HG02571 (cell line): ENCODE measurements around the gene RIN2.

Source experiments
- ATAC-seq: cut with Tn5 transposase; IDR thresholded peaks from one replicate; pipeline ENCODE4 v1.9.1; 2021; ENCODE audit warnings: mild to moderate bottlenecking, moderate library complexity; ENCODE audit not compliant: unreplicated experiment

Gene RIN2

DNA sequence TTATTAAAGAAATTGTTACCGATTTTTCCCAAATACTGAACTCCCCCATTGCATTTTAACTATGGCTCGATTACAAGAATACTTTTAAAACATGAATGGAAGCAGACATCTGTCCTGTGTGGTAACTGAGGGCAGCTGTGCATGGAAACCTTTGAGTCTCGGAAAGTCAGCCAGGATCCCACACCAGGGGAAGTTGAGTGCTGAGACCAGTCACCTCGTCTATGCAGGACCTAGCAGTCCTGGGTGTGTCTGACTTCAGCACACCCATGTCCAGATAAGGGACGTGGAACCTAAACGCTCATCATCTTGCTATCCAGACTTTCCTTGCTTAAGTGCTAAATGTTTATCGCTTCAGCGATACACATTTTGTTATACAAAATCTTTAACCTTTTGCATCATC lies 6.1 kb downstream of the RIN2 start:
- ATAC-seq: no peak

DNA sequence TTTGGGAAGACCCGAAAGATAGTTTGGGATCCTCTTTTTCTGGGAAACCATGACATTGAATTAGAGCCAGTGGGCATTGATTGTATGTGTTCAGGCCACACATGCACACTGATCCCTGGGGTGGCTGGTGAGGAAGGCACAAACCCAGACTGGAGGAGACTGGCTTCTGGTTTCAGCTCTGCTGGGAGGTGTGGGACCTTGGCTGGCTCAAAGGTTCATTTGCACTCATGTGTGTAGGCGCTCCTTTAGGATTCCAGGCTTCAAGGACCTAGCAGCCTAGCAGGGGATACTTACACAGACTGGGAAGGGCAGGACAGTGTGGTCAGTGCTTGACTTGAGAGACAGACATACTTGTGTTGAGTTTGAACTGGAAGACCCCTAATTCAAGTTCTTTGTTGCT lies 7.2 kb downstream of the RIN2 start:
- ATAC-seq: no peak

DNA sequence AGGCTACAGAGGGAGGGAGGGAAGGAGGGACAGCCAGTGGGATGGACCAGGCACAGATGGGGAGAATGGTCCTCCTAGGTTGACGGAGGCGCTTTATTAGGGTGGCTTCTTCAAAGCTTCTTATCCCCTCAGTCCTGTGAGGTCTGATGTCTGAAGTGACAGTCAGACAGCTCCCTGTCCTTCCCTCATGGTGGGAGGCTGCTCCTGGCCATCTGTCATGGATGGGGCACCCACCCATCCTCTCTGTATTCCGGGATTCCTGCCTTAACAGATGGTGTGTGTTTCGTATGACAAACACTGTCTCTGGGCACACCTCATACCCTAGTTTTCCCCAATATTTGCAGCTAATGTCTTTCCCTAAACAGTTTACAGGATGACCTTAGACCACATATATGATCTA lies 7.9 kb downstream of the RIN2 start:
- ATAC-seq: no peak

DNA sequence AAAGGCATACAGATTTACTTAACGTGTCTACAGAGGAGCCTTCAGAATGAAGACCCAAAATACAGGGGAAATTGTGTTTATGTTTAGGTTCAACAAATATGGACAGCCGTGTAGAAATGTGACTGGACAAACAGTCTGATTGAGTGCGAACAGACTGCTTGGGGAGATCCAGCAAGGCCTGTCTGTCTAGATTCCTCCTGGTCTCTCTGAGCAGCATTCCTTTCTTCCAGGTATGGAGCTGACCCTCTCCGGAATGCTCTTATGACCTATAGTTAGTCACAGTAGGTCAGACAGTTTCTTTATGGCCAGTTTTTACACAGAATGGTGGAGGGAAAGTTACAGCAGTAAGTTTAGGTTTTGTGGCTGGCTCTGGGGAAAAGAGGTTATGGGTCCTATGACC lies 9.0 kb downstream of the RIN2 start:
- ATAC-seq: no peak

DNA sequence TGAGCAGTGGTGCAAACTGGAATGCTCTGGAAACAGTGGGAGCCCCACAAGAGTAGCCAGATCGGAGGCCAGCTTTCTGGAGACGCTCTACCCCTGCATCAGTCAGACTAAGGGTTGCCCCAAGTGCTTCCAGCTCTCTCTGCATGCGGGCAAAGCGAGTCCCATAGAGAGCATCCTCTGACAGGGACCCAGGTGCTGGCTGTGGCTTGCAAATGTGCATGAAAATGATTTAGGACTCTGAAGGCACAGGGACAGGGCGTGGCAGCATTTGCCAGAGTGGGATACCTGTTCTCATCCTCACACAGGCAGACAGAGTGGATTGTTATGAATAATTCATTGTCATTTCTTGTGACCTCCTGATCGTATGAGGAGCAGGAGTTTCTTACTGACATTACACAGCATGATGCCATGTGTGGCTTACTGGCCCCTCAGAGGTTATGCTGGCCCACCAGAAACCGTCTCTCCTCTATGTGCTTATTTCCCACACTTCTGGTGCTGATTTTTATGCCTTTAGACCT lies 10.3 kb downstream of the RIN2 start:
- ATAC-seq: no peak

DNA sequence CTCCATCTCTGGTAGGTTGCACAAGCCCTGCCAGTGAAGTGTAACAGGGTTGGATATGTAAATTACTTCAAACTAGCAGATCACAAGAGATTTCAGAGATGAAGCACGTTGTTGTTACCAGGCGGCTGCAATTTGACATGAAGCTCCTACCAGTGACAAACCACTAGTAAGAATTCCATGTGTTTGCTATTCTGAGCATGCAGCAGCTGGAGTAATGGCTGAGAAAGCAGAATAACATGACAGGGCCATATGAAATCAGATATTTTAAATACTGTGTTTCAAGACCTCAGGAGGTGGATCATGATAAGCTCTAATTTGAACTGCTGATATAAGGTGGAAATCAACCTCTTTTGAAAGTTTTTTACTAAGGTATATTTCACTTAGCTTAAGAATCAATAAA lies 11.4 kb downstream of the RIN2 start:
- no peak for ATAC-seq

DNA sequence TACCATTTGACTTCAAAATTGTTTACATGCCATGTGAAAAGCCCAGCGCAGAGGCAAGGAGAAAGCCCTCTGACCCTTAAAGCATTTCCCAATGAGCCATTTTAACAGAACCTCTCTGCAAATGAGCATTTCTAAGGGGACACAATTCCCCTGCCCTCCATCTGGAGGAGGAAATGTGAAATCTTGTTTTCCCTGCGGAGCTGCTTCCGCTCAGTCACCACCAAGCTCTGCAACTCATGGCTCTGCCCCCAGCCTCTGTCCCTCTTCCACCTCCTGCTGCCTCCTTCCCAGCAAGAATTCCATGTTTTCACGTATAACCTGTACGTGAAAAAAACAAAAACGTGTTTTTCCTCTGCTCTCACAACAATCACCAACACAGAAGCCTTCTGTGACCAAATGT lies 12.3 kb downstream of the RIN2 start:
- no peak for ATAC-seq

DNA sequence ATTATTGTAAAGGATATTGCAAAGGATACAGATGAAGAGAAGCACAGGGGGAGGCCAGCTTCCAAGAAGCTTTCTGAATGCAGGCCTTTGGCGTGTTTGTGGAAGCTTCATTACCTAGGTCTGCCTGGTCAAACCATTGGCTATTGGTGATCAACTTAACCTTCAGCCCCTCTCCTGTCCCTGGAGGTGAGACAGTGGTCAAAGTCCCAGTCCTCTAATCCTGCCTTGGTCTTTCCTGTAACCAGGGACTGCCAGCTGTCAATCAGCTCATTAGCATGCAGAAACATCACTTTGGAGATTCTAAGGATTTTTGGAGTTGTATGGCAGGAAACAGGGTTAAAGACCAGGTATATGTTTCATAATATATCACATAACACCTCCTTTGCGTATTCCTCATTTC lies 13.0 kb downstream of the RIN2 start:
- ATAC-seq: no peak

DNA sequence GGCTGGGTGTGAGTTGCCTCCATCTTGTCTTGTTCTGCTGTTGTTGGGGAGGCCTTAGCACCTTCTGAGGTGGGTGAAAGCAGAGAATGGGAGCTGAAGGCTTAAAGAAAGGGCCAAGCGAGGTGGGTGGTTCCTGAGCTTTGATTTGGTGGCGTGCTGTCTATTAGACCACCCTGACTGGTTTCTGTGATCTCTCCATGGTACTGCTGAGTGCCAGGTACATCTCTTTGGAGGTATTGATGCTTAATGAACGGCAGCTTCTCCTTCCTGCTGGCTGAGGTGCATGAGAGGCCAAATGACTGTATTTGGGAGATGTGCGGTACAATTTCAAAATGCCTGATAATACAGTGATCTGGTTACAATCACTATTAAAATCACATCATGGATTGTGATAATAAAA lies 15.4 kb downstream of the RIN2 start:
- no peak for ATAC-seq

DNA sequence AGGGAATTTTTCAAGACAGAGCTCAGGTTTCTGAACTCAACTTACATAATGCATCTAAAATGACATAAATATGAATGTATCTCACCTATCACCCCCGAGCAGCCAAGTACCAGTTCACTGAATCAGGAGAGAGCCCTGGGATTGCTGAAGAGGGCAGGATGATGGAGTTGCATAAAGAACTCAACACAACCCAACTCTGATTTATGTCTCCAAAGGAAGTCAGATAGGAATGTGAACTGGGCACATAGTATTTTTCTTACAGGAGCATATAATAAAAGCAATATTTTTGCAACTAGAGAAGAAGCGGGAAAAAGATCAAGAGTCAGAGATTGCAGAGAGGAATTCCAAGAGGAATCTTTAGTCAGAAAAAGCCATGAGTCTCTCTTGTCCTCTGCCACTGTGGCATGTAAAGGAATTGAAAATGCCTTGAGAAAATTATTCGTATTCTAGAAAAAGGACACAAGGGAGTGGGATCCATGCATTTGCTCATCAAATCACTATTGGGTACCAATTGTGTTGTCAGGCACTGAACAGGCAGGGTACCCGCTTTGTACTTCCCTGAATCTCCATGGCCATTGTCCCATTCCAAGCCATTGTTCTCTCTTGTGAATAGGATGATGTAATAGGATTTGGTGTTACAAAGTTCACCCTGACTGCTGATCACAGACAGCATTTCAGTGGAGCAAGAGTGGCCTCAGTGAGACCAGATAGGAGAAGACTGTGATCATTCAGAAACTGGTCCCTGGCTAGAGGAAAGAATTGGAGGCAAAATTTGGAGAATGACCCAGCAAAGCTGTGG lies 16.3 kb downstream of the RIN2 start:
- ATAC-seq: no peak

DNA sequence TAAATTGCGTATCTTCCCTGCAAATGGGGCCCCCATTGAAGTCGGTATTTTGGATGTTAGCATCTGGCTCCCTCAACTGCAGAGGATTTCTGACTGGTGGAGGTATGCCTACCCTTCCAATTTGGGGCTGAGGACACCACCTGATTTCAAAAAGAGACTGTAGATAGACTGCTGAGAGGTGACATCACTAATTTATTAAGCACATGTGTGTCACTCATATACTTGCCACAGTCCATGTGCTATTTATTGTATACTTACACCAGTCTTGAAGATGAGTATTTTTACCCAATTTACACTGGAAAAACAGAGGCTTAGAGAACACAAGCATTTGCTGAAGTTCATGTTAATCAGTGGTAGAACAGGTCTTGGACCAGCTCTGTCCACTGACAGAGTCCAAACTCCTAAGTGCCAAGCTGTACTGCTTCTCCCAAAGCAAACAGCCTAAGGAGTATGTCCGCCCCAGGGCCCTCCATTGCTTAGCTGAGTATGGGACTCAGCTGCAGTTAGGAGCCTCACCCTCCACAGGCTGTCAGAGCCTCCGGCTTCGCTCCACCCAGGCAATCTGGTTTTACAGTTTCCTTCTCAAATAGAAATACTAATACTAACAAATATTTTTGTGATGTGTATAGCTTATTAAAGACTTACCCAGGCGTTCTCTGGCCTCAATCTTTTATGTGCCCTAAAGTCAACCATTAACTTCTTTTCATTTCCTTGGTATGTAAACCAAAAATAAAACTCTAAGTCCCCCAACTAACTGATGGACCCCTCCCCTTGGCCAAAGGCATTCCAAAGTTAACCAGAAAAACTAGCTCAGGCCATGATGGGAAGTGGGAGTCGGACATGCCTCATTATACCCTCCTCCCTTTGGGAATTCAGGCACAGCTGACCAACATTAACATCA lies 17.5 kb downstream of the RIN2 start:
- no peak for ATAC-seq

DNA sequence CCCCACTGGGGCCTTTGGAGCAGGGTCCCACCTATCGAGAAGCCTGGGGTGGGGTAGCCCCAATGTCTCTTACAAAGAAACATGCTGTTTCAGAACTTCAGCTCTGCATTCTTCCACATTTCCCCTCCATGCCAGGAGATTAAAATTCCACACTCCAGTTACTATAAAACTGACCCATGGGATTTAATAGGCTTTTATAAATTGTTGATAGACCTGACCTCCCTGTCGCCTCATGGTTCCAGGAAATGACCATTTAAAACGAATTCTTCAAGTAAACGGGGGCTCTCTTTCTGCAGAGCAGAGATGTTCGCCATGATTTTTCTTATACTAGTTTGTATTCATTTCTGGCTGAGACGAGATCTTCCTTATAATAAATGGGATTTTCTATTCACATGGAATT lies 19.3 kb downstream of the RIN2 start:
- ATAC-seq: no peak

DNA sequence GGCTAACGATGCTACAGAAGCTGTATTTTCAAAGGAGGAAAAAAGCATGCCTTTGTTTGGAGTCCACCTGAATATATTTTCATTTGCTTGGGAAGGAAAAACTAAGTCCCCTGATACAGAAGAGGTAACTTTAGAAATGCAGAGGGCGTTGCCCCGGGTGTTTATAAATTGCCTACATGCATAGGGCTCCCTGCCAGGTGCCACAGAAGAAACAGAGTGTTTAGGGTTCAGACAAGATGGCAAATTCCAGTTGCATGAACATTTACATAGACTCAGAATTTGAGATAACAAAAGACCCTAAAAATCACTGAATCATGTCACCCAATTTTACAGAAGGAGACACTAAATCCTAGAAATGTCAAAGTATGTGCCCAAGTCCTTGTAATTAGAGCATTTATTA lies 19.9 kb downstream of the RIN2 start:
- no peak for ATAC-seq

DNA sequence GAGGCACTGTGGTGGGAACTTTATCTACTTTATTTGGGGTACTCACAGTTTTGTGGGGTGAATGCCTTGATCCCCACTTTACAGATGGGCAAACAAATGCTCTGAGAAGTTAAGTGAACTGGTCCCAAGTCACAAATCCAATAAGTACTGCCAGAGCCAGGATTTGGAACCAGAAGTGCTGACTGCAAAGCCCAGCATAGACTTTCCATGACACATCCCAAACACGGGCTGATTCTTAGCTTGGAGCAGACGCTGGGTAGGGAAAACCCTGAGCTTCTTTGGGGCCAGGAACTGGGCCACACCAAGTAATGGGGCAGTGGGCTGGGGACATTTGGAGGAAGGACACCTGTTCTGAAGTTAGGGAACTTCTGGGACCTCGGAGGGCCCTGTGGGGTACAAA lies 20.3 kb downstream of the RIN2 start:
- no peak for ATAC-seq

DNA sequence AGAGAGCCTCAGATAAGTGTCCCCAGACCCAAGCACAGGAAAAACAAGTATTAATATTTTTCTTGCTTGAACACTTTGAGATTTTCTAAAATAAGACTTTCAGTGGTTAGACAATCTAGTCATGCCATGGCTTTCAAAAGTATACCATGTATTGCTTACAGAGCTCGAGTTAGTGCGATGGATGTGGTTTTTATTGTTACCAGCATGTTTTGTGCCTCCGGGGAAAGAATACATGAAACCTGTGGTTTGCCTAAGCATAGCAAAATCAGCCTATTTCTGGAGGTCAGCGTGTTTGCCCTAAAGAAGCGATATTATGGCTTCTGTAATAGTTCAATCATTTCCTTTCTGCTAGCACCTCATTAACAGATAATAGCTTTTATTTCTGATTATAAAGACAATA lies 21.6 kb downstream of the RIN2 start:
- ATAC-seq: no peak

DNA sequence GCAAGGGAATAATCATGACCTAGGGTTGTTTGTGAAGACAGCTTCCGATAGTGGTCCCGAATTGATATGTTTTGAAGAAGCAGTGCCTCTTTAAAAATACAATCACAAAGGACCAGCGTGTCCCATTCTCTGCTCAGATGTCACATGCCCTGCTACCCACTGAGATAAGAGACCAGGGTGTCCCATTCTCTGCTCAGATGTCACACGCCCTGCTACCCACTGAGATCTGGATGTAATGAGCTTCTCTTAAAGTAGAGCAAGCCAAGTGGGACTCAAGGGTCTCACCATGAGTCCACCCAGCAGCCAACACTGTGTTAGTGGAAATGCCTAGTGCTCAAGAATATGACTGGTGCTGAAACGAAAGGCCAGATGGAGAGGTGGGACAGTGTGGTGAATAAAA lies 22.2 kb downstream of the RIN2 start:
- no peak for ATAC-seq

DNA sequence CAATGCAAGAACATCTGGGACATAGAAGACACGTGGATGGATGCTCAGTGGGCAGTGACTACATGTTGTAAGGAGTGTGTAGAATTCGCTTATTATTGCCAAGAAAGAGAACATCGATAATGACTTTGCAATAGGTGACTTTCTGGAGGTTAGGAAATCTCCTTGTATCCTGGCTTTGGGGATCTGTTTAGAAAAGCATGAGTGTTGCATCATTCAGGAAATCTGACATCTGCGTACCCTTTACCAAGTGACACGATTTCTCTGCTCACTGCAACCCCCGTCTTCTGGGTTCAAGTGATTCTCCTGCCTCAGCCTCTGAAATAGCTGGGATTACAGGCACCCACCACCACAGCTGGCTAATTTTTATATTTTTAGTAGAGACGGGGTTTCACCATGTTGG lies 23.2 kb downstream of the RIN2 start:
- no peak for ATAC-seq

DNA sequence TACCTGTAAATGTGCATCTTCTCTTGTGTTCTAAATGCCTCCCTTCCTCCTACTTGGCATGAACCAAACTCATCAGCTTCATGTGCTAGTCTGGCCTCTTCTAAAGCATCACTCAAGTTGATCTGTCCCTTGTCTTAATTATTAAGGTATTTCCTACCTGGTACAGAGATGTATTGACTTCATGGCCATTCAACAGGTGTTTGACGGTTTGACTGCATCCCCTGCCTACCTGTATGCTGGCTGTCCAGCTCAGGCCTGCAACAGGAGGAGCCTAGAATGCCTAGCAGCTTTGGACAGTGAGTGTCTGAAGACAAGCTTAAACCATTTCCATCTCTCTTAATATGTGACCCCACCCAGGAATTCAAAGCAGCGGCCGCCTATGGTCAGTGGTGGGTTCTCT lies 24.6 kb downstream of the RIN2 start:
- ATAC-seq: no peak

DNA sequence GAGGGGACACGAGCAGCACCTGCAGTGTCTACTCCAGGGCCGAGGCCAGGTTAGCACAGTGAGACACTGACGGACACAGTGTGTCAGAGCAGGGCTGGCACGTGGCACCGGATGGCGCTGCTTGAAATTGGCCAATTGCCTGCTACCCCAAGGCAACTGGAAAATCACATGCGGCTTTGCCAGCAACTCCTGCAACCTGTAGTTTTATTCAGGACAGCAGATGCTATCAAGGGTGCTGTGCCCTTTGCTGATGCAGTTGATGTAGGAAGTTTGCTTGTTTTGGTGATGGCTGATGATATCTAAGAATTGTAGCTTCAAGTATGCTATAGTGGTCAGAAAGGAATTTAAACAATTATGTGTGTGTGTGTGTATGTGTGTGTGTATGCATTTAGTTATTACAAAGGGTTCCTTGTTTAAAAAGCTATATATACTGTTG lies 25.9 kb downstream of the RIN2 start:
- no peak for ATAC-seq

DNA sequence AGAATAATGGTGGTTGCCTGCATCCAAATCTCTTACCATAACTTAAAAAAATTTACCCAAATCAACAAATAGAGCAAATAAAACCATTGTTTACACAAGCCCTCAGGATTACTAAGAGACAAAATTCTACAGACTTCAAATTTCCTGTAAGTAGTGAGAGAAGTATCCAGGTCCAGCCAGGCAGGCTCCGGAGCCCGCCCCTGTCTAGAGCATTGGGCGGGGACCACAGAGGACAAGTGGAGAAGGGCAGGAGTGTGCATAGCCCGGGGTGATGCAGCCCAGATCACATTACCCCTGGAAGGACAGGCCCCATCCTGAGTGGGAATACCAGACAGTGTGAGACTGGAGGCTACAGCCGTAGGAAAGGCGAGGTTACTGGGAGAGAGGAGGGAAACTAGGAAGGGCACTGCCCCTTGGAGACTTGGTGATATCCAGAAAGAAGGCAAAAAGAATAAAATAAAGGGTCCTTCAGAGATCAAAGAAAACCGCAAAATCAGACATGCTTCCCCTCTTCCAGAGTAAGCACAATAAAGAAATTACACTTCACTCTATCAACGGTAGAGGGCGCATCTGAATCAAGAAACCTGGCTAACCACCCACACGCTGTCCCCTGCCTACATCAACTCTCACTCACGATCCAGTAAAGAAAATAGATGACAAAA lies 26.6 kb downstream of the RIN2 start:
- no peak for ATAC-seq

DNA sequence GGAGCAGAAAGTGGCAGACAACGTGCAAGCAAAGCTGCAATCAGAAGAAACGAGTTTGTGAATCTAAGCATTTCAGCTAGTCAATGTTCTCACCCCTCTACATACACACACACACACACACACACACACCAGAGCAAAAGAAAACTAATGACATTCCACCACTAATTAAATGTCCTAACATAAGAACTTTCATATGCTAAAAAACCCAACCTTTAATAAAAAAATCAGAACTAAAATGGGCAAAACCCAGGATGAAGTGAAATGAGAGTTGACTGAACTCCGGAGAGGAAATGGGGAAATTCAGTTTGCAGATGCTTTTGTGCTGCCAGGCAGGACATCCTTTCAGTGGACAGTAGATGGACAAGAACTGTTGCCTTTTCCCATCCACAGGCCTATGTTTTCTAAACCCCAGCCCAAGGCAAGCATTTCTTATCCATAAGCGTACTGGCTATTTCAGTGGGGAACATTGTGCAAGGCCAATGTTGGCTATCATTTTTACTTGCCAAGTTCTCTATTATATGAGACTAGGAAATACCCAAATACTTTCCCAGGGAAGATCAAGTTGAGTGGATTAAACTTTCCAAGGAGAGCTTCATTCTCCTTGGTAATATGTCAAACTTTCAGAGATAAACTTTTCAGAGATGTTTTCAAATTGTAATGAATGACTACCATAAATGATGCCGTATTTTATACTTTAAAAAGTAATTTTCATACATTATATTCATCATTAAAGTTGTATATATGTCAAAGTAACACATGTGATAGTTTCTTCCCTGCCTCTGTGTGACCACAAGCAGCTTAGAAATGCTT lies 27.3 kb downstream of the RIN2 start:
- ATAC-seq: no peak
